Jurkat, Clone E6-1 (cell line): Measurements from ENCODE around the gene TMEM234.
A peak's percentile ranks its signal among the peaks of the same experiment; 100 is the strongest.

ENCODE experiments used
- DNase-seq: peaks from one replicate; pipeline ENCODE4 v3.0.0-alpha.2; 2011; ENCODE audit warnings: low read depth, low spot score
- H3K4me3 ChIP-seq: 2 replicates; pipeline ENCODE4 v1.5.1; 2011; ENCODE audit warnings: mild to moderate bottlenecking, low read length, control low read depth, moderate library complexity

TMEM234 gene

GRCh38 chr1:32184650-32185049 is 37.5 kb downstream of the TMEM234 start:
- DNase-seq = no peak
- H3K4me3 ChIP-seq = no peak overlapping the region

GRCh38 chr1:32182060-32182459 is 40.1 kb downstream of the TMEM234 start:
- no peak overlapping the region for H3K4me3 ChIP-seq
- DNase-seq = no peak

GRCh38 chr1:32181563-32181962 is 40.6 kb downstream of the TMEM234 start:
- no peak for DNase-seq
- no peak overlapping the region for H3K4me3 ChIP-seq

GRCh38 chr1:32181065-32181464 is 41.1 kb downstream of the TMEM234 start:
- peak overlapping the region; percentile 84 for H3K4me3 ChIP-seq
- DNase-seq = no peak

DNA sequence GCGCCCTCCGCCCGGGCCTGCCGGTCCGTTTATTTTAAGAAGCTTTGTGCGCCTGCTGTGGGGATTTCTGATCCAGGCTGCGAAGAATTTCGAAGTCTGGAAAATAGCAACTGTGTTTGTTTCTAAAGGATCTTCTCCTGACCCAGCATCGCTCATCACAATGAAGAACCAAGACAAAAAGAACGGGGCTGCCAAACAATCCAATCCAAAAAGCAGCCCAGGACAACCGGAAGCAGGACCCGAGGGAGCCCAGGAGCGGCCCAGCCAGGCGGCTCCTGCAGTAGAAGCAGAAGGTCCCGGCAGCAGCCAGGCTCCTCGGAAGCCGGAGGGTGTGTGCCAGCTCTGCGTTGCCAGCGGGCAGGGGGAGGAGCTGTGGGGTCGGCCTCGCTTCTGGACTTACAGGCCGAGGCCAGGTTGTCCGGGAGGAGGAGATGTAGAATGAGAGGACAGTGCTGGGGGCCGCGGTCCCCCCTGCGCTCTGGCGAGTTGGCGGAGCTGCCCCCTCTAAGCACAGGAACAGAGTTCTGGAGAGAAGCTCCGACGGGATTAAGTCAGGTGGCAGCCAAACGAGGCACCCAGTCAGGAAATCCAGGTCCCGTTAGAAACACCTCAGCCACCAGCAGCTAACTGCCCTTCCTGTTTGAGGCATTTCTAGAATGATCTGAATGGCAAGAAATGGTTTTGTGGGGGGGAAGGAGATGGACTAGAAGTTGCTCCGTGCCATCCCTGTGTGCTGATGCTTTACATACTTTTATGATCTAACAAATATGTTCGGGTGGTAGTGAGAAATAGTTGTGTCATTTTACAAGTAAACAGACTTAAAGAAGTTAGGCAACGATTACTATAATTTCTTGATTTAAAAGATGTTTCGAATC is 41.7 kb downstream of the TMEM234 start:
- DNase-seq = no peak
- peak overlapping the region; percentile 84 for H3K4me3 ChIP-seq

DNA sequence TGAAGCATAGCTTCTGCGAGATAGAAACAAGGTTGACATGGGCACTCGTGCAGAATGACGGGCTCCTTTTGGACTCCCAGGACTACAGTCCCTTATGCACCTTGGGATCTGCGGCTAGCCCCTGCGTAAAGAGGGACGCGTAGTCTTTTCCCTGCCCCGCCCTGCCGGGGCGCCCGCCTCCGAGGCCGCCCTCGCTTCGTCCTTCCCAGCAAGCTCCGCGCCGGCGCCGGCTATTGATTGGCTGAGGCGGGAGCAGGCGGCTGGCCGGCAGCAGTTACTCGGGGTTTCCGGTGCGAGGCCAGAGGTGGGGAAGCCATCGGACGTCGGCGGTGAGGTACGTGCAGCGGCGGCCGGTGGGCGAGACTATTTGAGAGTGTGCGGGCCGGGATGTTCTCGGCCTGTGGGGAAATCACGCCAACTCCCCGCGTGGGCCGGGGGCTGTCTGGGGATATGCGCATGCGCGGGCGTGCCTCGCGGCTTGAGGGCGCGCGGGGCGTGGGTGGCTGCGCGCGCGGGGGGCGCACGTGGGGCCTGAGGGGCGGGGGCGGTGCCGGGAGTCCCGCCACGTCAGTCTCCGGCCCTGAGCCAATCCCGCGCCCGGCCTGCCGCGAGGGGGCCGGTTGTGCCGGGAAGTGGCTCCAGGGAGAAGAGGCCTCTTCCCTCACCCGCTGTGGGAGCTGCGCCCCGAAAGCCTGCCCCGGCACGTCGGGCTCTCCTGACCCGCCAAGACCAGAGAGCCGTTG is 42.5 kb downstream of the TMEM234 start, which contains the start of gene TXLNA:
TSS of gene TXLNA (plus strand) at position 233 of the 743 bp plus-strand sequence. CDS start 671 bp downstream, outside the sequence.
- H3K4me3 ChIP-seq = peak within 1 kb of the TSS; percentile 84
- peak; percentile 83 for DNase-seq

- no peak for DNase-seq
- H3K4me3 ChIP-seq = peak overlapping the region; percentile 84
Measured at GRCh38 chr1:32179193-32179442, 43.0 kb downstream of the TMEM234 start.

GRCh38 chr1:32178380-32179192 is 43.6 kb downstream of the TMEM234 start:
- H3K4me3 ChIP-seq = peak overlapping the region; percentile 84
- no peak for DNase-seq

DNA sequence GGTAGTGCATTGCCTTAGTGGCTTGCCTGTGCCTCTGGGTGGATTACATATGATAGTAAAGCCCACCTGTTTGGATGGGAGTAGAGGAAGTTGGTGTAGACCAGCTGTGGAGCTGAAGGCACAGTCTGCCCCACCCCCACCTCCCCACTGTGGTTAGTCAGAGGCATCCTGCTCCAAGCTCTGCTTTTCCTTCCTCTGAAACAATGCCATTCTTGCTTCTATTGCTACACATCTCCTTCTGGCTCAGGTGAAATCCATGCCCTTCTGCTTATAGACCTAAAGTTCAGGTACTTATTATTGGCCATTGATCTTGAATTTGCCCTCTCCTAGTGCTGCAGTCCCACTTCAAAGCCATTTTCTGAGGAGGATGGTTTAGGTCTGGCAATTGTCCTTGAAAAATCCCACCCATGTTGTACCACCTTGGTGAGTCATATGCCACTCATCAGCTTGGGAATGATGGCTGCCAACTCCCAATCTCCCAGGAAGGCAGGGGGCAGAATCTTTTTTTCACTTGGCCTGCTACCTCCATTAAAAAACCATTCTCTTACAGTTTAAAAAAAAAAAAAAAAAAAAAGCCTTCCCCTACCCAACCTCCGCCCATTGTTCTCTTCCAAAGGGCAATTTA is 49.4 kb downstream of the TMEM234 start:
- peak; percentile 90 for DNase-seq
- no peak overlapping the region for H3K4me3 ChIP-seq

GRCh38 chr1:32170991-32171390 is 51.2 kb downstream of the TMEM234 start:
- DNase-seq = no peak
- H3K4me3 ChIP-seq = no peak overlapping the region
